MCF 10A (cell line): ENCODE data around the gene CAPN10. TPM values are rescaled to one million over a fixed set of nuclear protein-coding genes. Genes with fewer than 3 reads are reported as not detected.

Source experiments
- BruUV-seq: library from RNA; stranded (reverse); fragments of 400-500 nt; replicated peaks from 2 replicates; lab custom pipeline; 2021; lab: Mats Ljungman, UMichigan
- CTCF ChIA-PET: fragments of 300-600 bp; sonication (Branson Sonifier 250); formaldehyde crosslinking; extraction: SDS; loops from one replicate; lab custom pipeline; 2021; ENCODE audit warnings: antibody characterized with exemption, inconsistent platforms; lab: Yijun Ruan, JAX
- POLR2A ChIA-PET: fragments of 300-600, 350-650 bp; sonication (Branson Sonifier 250); formaldehyde crosslinking; extraction: SDS; loops from one replicate; lab custom pipeline; 2020; ENCODE audit warnings: antibody characterized with exemption, inconsistent platforms; lab: Yijun Ruan, JAX
- DNase-seq: peaks from one replicate; pipeline ENCODE4 v3.0.0-alpha.2; 2018; ENCODE audit not compliant: unreplicated experiment
- H3K27ac Mint-ChIP-seq: one replicate; pipeline ENCODE4 v1.8.0; 2022; ENCODE audit warnings: mild to moderate bottlenecking, low read depth, mixed read lengths; ENCODE audit not compliant: unreplicated experiment
- H3K27me3 Mint-ChIP-seq: one replicate; pipeline ENCODE4 v1.8.0; 2022; ENCODE audit warnings: mixed read lengths; ENCODE audit not compliant: insufficient read depth, unreplicated experiment
- H3K36me3 Mint-ChIP-seq: one replicate; pipeline ENCODE4 v1.8.0; 2022; ENCODE audit warnings: mild to moderate bottlenecking, moderate library complexity, mixed read lengths; ENCODE audit not compliant: insufficient read depth, unreplicated experiment
- H3K4me1 Mint-ChIP-seq: one replicate; pipeline ENCODE4 v1.8.0; 2022; ENCODE audit warnings: mixed read lengths; ENCODE audit not compliant: insufficient read depth, unreplicated experiment
- H3K4me3 Mint-ChIP-seq: one replicate; pipeline ENCODE4 v1.8.0; 2022; ENCODE audit warnings: mild to moderate bottlenecking, moderate library complexity, mixed read lengths; ENCODE audit not compliant: unreplicated experiment
- H3K9me3 Mint-ChIP-seq: one replicate; pipeline ENCODE4 v1.8.0; 2022; ENCODE audit warnings: mixed read lengths; ENCODE audit not compliant: unreplicated experiment
- CTCF ChIP-seq: fragments of 200-600 bp; IDR thresholded peaks from one replicate; pipeline ENCODE4 v1.8.0; 2022; ENCODE audit warnings: antibody characterized with exemption, mild to moderate bottlenecking; ENCODE audit not compliant: unreplicated experiment
- intact Hi-C: fragments of 100-400 bp; cut with micrococcal nuclease; formaldehyde crosslinking; loops from 2 replicates; pipeline ENCODE4 v1.14.1; 2022
- total RNA-seq: library from RNA; stranded (reverse); gene quantifications from 2 replicates; pipeline ENCODE4 v1.2.3, GENCODE V29; 2022

The CAPN10 gene
- total RNA-seq, 1 experiment from 2014 or later, result 27.6 TPM

GRCh38 chr2:240624011-240624949 lies 37.7 kb downstream of the CAPN10 start:
- H3K4me3 Mint-ChIP-seq, result no peak overlapping the region
- intact Hi-C loops, result no loop called here
- no peaks in the 10 kb centered on the region for H3K4me1 Mint-ChIP-seq
- no TSS peak for BruUV-seq
- no peak overlapping the region for H3K27ac Mint-ChIP-seq
- CTCF ChIA-PET, result interaction anchor here (0.6 kb wide), 1 partner anchor 67 kb away, joined by 3 read pairs; no protein-coding TSS in a partner anchor
- H3K27me3 Mint-ChIP-seq, result no peaks in the 10 kb centered on the region
- POLR2A ChIA-PET, result no interaction called here
- TF ChIP-seq CTCF, result no peak
- no peaks in the 10 kb centered on the region for H3K9me3 Mint-ChIP-seq
- no peaks in the 10 kb centered on the region for H3K36me3 Mint-ChIP-seq
- no peak for DNase-seq

- DNase-seq, result no peak
- ChIA-PET POLR2A (no interaction called here), CTCF (no interaction called here)
- Mint-ChIP-seq H3K27me3 (no peaks in the 10 kb centered on the region), H3K4me1 (no peaks in the 10 kb centered on the region), H3K4me3 (no peak within 1 kb of the TSS), H3K27ac (no peak within 1 kb of the TSS), H3K36me3 (no peaks in the 10 kb centered on the region), H3K9me3 (no peaks in the 10 kb centered on the region)
- no TSS peak for BruUV-seq
- no peak for TF ChIP-seq CTCF
- intact Hi-C loops, result no loop called here
Measured at GRCh38 chr2:240624950-240625621, 38.6 kb downstream of the CAPN10 start, which contains the start of gene GPR35. Gene GPR35, plus strand, starts transcription at chr2:240625480. Its CDS starts 4,473 bp downstream, at chr2:240629953.

- intact Hi-C loops, result no loop called here
- H3K27me3 Mint-ChIP-seq, result no peaks in the 10 kb centered on the region
- no peak for DNase-seq
- H3K4me3 Mint-ChIP-seq, result no peak overlapping the region
- no peaks in the 10 kb centered on the region for H3K4me1 Mint-ChIP-seq
- H3K36me3 Mint-ChIP-seq, result no peaks in the 10 kb centered on the region
- TF ChIP-seq CTCF, result no peak
- ChIA-PET CTCF (interaction anchor here (0.6 kb wide), 1 partner anchor 200 kb away, joined by 7 read pairs; no protein-coding TSS in a partner anchor), POLR2A (no interaction called here)
- H3K9me3 Mint-ChIP-seq, result no peaks in the 10 kb centered on the region
- BruUV-seq, result no TSS peak
- H3K27ac Mint-ChIP-seq, result no peak overlapping the region
Measured at GRCh38 chr2:240626531-240627300, 40.2 kb downstream of the CAPN10 start.
